T-helper 17 cell (primary cell): ENCODE results near the gene CCDC78. TPM values are rescaled to one million over a fixed set of nuclear protein-coding genes. Genes with fewer than 3 reads are reported as not detected.

Source experiments
- ATAC-seq: fragments of 150-1000 bp; cut with Tn5 transposase; 2 replicates; pipeline ENCODE4 v1.10.0; 2021; ENCODE audit warnings: mild to moderate bottlenecking, moderate library complexity
- DNase-seq, 3 donors: peaks; one replicate each; pipeline versions ENCODE4 v3.0.0 to v3.0.0-alpha.2; 2020 to 2021
- H3K9me3 ChIP-seq: one replicate; pipeline ENCODE4 v1.7.0; 2013; ENCODE audit warnings: low read length, mild to moderate bottlenecking; ENCODE audit not compliant: control insufficient read depth, poor library complexity, severe bottlenecking
- H3K27ac Mint-ChIP-seq: one replicate; pipeline ENCODE4 v1.8.0; 2022; ENCODE audit warnings: mild to moderate bottlenecking, moderate library complexity, mixed read lengths
- H3K27me3 Mint-ChIP-seq: one replicate; pipeline ENCODE4 v1.8.0; 2022; ENCODE audit warnings: mixed read lengths
- H3K36me3 Mint-ChIP-seq: one replicate; pipeline ENCODE4 v1.8.0; 2022; ENCODE audit warnings: low read depth, mixed read lengths
- H3K4me1 Mint-ChIP-seq: one replicate; pipeline ENCODE4 v1.8.0; 2022; ENCODE audit warnings: mild to moderate bottlenecking, mixed read lengths
- H3K4me3 Mint-ChIP-seq: one replicate; pipeline ENCODE4 v1.8.0; 2022; ENCODE audit warnings: mild to moderate bottlenecking, moderate library complexity, mixed read lengths
- total RNA-seq, 4 donors: library from RNA in 2 of 4; stranded (reverse) in 2 of 4; gene quantifications; one replicate each; pipeline ENCODE4 v1.2.3 and lab custom pipeline; 2022 to 2026

CCDC78 gene
- total RNA-seq, 2 donors from 2014 or later, result 3.4 to 3.7 TPM

DNA sequence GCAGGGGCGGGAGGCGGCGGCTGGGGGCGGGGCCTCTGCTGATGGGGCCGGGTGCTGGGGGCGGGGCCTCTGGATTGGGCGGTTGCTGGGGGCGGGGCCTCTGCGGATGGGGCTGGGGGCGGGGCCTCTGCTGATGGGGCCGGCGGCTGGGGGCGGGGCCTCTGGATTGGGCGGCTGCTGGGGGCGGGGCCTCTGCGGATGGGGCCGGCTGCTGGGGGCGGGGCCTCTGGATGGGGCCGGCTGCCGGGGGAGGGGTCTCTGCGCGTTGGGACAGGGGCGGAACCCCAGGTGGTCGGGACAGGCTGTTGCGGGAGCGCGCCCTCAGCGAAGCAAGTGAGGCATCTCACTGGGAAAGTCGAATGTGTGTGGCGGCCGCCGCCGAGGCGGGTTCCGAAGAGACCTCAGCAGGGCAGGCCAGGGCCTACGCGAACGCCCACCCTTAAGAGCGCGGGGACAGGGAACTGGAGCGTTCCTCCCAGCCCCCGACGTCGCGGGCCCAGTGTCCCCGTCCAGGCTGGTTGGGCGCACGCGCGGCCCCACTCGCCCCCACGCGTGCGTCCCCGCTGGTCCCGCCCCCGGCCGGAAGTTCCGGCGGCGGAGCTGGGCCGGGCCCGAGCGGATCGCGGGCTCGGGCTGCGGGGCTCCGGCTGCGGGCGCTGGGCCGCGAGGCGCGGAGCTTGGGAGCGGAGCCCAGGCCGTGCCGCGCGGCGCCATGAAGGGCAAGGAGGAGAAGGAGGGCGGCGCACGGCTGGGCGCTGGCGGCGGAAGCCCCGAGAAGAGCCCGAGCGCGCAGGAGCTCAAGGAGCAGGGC, 46.2 kb downstream of the CCDC78 start, which contains the start of gene STUB1:
Gene STUB1 (plus strand): TSS at position 597 of the 811 bp plus-strand sequence. CDS start 116 bp downstream, at position 713.
- no peaks in the 10 kb centered on the region for H3K9me3 ChIP-seq

DNA sequence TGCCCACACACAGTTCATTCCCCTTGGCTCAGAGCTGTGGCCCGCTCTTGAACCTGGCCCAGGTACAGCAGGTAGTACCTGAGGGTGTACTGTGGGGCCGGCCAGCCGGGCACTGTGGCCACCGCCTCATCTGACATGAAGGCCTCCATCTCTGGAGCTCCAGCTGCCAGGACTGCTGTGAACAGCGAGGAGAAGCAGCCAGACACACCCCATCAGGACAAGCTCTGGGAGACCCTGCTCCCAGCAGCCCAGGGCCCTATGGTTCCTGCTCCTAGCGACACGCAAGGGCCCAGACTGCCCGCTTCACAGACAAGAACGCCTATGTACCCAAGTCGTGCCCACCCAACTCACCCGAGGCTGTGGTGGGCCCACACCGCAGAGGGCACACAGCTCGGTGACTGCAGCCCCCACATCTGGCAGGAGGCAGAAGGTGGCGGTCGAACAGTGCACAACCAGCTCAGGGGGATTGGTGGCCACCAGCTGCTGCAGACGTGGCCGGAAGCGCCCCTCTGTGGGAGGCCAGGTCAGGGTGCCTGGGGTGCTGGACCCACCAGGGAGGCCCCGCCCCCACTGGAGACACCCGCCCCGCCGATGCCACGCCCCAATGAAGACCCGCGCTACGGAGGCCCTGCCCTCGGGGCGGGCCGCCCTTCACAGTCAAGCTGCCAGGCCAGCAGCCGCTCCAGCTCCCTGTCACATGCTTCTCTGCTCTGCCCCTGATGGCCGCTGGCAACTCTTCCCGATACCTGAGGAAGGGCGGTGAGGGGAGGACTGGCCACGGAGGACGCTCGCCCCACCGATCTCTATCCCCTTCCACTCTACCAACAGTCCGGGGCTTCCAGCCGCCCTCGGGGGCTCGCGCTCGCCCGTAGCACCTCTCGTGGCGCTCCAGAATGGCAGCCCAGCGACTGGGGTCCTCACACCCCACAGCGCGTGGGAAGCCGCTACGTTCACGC, 47.1 kb downstream of the CCDC78 start:
- no peaks in the 10 kb centered on the region for H3K9me3 ChIP-seq
- Mint-ChIP-seq H3K4me3 (peak overlapping the region; percentile 82), H3K27me3 (no peaks in the 10 kb centered on the region), H3K36me3 (no peaks in the 10 kb centered on the region), H3K27ac (peak overlapping the region; percentile 34), H3K4me1 (peaks cover 26% of the 10 kb centered on the region)
- ATAC-seq, result no peak
- peak in 2 of 3 donors; percentile 50 to 53 for DNase-seq

More for the DNA sequence above, 46.2 kb downstream of the CCDC78 start, which contains the start of gene STUB1:
- H3K4me3 Mint-ChIP-seq, result peak within 1 kb of the TSS; percentile 83
- H3K27me3 Mint-ChIP-seq, result no peaks in the 10 kb centered on the region
- peaks cover 22% of the 10 kb centered on the region for H3K4me1 Mint-ChIP-seq
- peak within 1 kb of the TSS; percentile 37 for H3K27ac Mint-ChIP-seq
- H3K36me3 Mint-ChIP-seq, result no peaks in the 10 kb centered on the region
- peak; percentile 76 to 89 (median 89) for DNase-seq
- ATAC-seq, result peak; percentile 55

DNA sequence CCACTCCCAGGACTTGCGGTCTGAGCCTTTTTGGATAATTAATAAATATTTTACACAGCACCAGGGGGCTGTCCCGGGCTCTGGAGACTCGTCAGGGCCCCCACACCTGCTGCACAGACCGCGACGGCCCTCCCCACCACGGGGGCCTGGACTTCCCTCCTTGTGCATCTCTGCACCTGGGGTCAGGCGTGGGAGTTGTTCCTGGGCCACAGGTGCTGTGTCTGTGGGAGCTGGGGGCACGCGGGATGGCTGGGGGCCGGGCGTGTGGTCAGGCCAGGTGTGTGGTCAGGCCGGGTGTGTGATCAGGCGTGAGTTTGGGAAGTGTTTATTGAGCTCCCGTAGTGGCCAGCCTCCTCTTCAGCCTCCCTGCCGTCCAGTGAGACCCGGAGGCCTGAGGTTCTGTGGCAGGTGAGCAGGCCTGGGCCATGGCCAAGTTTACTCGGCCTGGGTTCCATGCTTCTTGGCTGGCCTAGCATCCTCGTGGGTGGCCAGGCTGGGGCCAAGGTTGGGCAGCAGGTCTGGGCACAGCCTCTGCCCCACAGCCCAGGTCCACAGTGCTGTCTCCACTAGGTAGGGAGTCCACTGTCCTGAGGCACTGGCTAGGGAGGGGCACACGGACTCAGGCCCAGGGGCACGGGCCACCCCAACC, 47.9 kb downstream of the CCDC78 start:
- ATAC-seq (no peak), DNase-seq (no peak)
- no peaks in the 10 kb centered on the region for H3K9me3 ChIP-seq
- Mint-ChIP-seq H3K36me3 (no peaks in the 10 kb centered on the region), H3K4me3 (peak overlapping the region; percentile 76), H3K27ac (peak overlapping the region; percentile 34), H3K27me3 (no peaks in the 10 kb centered on the region), H3K4me1 (peaks cover 25% of the 10 kb centered on the region)

DNA sequence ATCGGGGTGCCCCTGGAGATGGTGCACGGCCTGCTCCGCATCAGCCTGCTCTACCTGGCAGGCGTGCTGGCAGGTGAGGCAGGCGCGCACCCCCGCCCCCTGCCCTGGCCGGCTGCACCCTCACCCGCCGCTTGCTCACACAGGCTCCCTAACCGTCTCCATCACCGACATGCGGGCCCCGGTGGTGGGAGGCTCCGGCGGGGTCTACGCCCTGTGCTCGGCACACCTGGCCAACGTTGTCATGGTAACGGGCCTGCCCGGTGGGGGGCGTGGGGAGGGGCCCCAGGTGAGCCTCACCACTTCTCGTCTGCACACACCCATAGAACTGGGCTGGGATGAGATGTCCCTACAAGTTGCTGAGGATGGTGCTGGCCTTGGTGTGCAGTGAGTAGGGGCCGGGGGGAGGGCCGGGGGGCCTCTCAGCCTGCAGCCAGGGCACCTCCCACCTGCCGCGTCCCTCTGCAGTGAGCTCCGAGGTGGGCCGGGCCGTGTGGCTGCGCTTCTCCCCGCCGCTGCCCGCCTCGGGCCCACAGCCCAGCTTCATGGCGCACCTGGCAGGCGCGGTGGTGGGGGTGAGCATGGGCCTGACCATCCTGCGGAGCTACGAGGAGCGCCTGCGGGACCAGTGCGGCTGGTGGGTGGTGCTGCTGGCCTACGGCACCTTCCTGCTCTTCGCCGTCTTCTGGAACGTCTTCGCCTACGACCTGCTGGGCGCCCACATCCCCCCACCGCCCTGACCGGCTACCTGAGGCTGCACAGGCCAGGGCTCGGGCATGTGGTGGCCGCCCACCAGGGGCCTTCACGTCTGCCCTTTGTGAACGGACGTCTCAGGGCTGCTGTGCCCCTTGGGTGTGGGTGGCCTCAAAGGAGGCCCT, 48.7 kb downstream of the CCDC78 start:
- no peak for ATAC-seq
- no peaks in the 10 kb centered on the region for H3K27me3 Mint-ChIP-seq
- H3K9me3 ChIP-seq, result no peaks in the 10 kb centered on the region
- DNase-seq, result no peak
- H3K4me3 Mint-ChIP-seq, result peak overlapping the region; percentile 80
- peaks cover 20% of the 10 kb centered on the region for H3K4me1 Mint-ChIP-seq
- H3K36me3 Mint-ChIP-seq, result no peaks in the 10 kb centered on the region
- no peak overlapping the region for H3K27ac Mint-ChIP-seq

DNA sequence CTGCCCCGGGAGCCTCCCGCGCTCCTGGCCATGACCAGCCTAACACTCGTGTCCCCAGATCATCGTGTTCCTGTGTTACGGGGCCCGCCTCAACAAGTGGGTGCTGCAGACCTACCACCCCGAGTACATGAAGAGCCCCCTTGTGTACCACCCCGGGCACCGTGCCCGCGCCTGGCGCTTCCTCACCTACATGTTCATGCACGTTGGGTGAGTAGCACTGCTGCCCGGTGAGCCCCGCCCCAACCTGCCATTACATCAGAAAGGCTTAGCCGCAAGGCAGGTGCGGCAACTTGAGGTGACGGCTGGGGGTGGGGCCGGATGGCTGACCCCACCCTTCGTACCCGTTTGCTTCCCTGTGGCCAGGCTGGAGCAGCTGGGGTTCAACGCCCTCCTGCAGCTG, 49.3 kb downstream of the CCDC78 start:
- no peak overlapping the region for H3K27ac Mint-ChIP-seq
- H3K4me1 Mint-ChIP-seq, result peaks cover 16% of the 10 kb centered on the region
- DNase-seq (peak in 1 of 3 donors; percentile 38), ATAC-seq (no peak)
- H3K9me3 ChIP-seq, result no peaks in the 10 kb centered on the region
- H3K36me3 Mint-ChIP-seq, result no peaks in the 10 kb centered on the region
- H3K27me3 Mint-ChIP-seq, result no peaks in the 10 kb centered on the region
- peak overlapping the region; percentile 80 for H3K4me3 Mint-ChIP-seq

DNA sequence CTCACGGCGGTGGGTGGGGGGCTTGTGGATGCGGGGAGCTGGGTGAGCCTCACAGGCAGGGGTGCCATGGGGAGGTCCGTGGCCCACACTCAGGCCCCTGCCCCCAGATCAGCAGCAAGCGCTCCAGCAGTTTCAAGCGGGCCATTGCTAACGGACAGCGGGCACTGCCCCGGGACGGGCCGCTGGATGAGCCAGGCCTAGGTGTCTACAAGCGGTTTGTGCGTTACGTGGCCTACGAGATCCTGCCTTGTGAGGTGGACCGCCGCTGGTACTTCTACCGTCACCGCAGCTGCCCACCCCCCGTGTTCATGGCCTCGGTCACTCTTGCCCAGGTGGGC, 49.7 kb downstream of the CCDC78 start:
- no peak for ATAC-seq
- no peak overlapping the region for H3K4me3 Mint-ChIP-seq
- H3K9me3 ChIP-seq, result no peaks in the 10 kb centered on the region
- H3K36me3 Mint-ChIP-seq, result no peaks in the 10 kb centered on the region
- peaks cover 13% of the 10 kb centered on the region for H3K4me1 Mint-ChIP-seq
- no peak for DNase-seq
- H3K27ac Mint-ChIP-seq, result no peak overlapping the region
- no peaks in the 10 kb centered on the region for H3K27me3 Mint-ChIP-seq

DNA sequence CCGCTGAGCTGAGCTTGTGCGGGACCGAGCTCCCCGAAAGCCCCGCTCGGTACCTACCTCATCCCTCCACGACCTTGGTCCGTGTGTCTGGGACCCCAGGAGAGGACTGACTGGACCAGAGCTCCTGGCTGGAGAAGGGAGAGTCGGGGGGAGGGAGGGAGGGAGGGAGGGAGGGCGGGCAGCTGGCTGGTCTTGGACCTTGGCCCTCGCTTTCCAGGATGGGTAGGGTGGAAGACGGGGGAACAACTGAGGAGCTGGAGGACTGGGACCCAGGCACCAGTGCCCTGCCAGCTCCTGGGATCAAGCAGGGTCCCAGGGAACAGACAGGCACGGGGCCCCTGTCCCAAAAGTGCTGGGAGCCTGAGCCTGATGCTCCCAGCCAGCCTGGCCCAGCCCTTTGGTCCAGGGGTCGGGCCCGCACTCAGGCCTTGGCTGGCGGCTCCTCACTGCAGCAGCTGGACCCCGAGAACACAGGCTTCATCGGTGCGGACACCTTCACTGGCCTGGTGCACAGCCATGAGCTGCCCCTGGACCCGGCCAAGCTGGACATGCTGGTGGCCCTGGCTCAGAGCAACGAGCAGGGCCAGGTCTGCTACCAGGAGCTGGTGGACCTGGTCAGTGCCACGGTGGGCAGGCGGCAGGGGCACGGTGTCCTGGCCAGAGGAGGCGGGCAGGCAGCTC, 50.2 kb downstream of the CCDC78 start:
- Mint-ChIP-seq H3K4me1 (peaks cover 11% of the 10 kb centered on the region), H3K4me3 (no peak overlapping the region), H3K27ac (no peak overlapping the region), H3K27me3 (no peaks in the 10 kb centered on the region), H3K36me3 (no peaks in the 10 kb centered on the region)
- no peaks in the 10 kb centered on the region for H3K9me3 ChIP-seq
- DNase-seq, result no peak
- ATAC-seq, result no peak

DNA sequence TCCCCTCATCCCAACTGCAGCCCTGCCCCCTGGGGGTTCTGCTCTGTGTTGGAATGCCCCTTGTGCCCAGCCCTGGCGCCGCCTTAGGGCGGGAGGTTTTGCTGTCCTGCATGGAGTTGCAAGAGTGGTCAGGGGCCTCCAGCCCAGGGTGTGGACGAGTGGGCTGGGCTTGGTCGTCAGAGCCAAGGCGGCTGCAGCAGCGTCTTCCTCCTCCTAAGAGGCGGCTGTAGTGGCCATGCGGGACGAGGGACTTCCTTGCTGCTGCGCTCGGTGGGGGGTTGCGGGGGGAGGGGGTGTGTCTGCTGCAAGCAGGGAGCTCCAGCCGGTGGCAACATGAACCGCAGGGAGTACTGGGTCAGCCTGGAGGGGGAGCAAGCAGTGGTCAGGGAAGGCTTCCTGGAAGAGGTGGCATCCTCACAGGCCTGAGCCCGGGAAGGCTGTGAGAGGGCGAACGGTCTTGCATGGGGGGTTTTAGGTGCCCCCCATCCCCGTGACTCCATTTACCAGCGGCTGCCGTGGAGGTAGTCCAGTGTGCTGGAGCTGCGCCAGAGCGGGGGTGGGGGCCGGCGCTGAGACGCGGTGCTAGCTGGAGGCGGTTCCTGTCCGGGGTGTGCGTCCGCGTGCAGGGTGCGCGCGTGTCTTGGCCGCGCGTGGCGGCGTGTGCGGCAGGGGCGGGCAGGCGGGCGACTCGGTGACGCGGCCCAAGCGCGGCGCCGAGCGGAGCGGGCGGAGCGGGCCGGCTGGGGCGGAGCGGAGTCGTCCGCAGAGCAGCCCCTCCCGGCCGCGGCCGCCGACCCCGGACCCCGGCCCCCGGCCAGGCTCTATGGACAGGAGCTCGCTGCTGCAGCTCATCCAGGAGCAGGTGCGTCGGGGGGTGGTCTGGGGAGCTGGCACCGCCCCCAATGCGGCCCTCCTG, 51.0 kb downstream of the CCDC78 start, which contains the start of gene RHBDL1:
Gene RHBDL1 (plus strand): TSS at position 704 of the 916 bp plus-strand sequence. CDS start 120 bp downstream, at position 824.
- Mint-ChIP-seq H3K36me3 (no peaks in the 10 kb centered on the region), H3K27me3 (no peaks in the 10 kb centered on the region), H3K4me3 (peak within 1 kb of the TSS; percentile 53)

DNA sequence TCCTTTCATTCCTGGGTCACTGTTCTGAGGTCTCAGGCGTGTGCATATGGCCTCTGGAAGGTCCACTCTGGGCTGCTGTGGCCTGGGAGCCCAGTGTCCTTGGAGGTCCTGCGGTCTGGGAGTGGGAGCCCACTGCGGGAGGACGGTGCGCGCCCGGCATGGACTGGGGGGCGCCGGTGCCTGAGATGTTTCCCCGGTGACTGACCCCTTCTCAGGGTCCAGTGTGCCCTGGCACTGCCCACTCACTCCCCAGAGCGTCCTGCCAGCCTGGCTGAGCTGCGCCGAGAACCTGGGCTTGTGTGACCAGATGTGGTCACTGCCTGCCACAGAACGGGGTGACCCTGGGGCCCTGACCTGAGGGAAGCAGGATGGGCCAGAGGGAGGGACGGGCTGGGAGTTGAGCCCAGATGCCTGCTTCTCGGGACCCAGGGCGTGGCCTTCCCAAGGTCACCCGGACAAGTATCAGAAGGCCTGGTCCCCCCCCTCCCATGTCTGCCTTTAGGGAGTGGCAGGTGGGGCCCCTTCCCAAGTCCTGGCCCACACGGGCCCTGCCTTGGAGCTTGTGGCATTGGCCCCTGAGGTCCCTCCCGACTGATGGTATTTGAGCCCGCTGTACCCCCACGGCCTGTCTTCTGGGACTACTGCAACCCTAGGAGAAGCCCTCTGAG, 51.9 kb downstream of the CCDC78 start:
- H3K9me3 ChIP-seq, result no peaks in the 10 kb centered on the region
- DNase-seq (no peak), ATAC-seq (no peak)
- H3K4me3 Mint-ChIP-seq, result peak overlapping the region; percentile 53
- no peaks in the 10 kb centered on the region for H3K36me3 Mint-ChIP-seq
- H3K27me3 Mint-ChIP-seq, result no peaks in the 10 kb centered on the region
- no peak overlapping the region for H3K27ac Mint-ChIP-seq
- peaks cover 9% of the 10 kb centered on the region for H3K4me1 Mint-ChIP-seq

More for the DNA sequence above, 51.0 kb downstream of the CCDC78 start, which contains the start of gene RHBDL1:
- peaks cover 11% of the 10 kb centered on the region for H3K4me1 Mint-ChIP-seq
- H3K27ac Mint-ChIP-seq, result no peak within 1 kb of the TSS
- H3K9me3 ChIP-seq, result no peaks in the 10 kb centered on the region
- no peak for ATAC-seq
- no peak for DNase-seq

DNA sequence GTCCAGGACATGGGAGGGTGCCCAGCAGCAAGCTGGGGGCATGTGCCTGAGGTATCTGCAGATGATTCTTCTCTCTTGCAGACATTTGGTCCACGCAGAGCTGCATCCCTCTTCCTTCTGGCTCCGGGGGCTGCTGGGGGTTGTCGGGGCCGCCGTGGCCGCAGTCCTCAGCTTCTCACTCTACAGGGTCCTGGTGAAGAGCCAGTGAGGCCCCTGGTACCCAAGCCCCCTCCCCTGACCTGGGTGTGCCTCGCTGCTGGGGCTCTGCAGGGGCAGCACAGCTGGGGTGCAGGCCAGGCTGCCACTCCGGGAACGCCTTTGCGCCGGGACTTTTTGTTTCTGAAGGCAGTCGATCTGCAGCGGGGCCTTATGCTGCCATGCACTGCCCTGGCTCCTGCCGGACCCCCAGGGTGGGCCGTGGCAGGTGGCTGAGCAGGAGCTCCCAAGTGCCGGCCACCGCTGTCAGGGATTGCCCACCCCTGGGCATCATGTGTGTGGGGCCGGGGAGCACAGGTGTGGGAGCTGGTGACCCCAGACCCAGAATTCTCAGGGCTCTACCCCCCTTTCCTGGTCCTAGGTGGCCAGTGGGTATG, 52.7 kb downstream of the CCDC78 start:
- Mint-ChIP-seq H3K36me3 (no peaks in the 10 kb centered on the region), H3K27me3 (no peaks in the 10 kb centered on the region), H3K27ac (no peak overlapping the region), H3K4me3 (no peak overlapping the region), H3K4me1 (peaks cover 12% of the 10 kb centered on the region)
- no peak for DNase-seq
- no peak for ATAC-seq
- no peaks in the 10 kb centered on the region for H3K9me3 ChIP-seq
